Transverse colon (tissue), 4 donors: ENCODE data around the gene DOCK9. TPM values are rescaled to one million over a fixed set of nuclear protein-coding genes. Genes with fewer than 3 reads are reported as not detected.

Experiments
- DNase-seq: peaks from one replicate; pipeline ENCODE4 v3.0.0-alpha.2; 2019
- H3K27ac ChIP-seq, 4 donors: fragments of 200-600 bp; sonication (generic); 2 replicates each; pipeline ENCODE4 v1.5.1; 2016 to 2018; ENCODE audit warnings: inconsistent platforms in 4 of 4
- H3K27me3 ChIP-seq: fragments of 200-600 bp; sonication (generic); 2 replicates; pipeline ENCODE4 v1.5.1; 2017; ENCODE audit warnings: inconsistent platforms
- H3K36me3 ChIP-seq, 4 donors: fragments of 200-600 bp; sonication (generic); 2 replicates each; pipeline ENCODE4 v1.5.1; 2017 to 2019; ENCODE audit warnings: inconsistent platforms in 4 of 4
- H3K4me1 ChIP-seq, 4 donors: fragments of 200-600 bp; sonication (generic); 2 replicates each; pipeline ENCODE4 v1.5.1; 2017 to 2020; ENCODE audit warnings: inconsistent platforms in 4 of 4
- H3K4me3 ChIP-seq, 4 donors: fragments of 200-600 bp; sonication (generic); 1 replicate in 1 of 4; 2 replicates in 3 of 4; pipeline versions ENCODE4 v1.5.1 to v1.6.1; 2017 to 2019; ENCODE audit warnings: inconsistent platforms in 4 of 4
- H3K9me3 ChIP-seq, 2 donors: fragments of 200-600 bp; sonication (generic); 2 replicates each; pipeline ENCODE4 v1.5.1; 2017 to 2019; ENCODE audit warnings: inconsistent platforms in 2 of 2
- EP300 ChIP-seq: sonication (generic); formaldehyde crosslinking; IDR thresholded peaks from one replicate; pipeline ENCODE4 v1.6.1; 2017; ENCODE audit warnings: antibody characterized with exemption, low read depth
- POLR2A ChIP-seq: fragments of 450-650 bp; IDR thresholded peaks from one replicate; pipeline ENCODE4 v1.6.1; 2016; ENCODE audit warnings: antibody characterized with exemption, mild to moderate bottlenecking, moderate library complexity
- POLR2AphosphoS5 ChIP-seq, 3 donors: sonication (generic); formaldehyde crosslinking; IDR thresholded peaks; one replicate each; pipeline ENCODE4 v1.6.1; 2016; ENCODE audit warnings: antibody characterized with exemption in 3 of 3
- WGBS, 2 donors: methylation state at CpG; one replicate each; pipeline ENCODE4 v1.1.5; 2018; ENCODE audit warnings: low coverage in 1 of 2; 5-methylcytosine and 5-hydroxymethylcytosine counted together
- in situ Hi-C, 4 donors: fragments of 200-750 bp; cut with MboI; loops; one replicate each; pipeline versions ENCODE4 v1.15.0 to v1.15.1; 2017; ENCODE audit warnings: low sequenced_read_pairs in 3 of 4, low pct_ligation_motif_present in 1 of 4, low pct_unique_long_range_greater_than_20kb in 1 of 4
- intact Hi-C: fragments of 100-400 bp; cut with DNase I; formaldehyde crosslinking; loops from one replicate; pipeline ENCODE4 v1.15.1; 2023; ENCODE audit warnings: low total_unique reads
- total RNA-seq, 4 donors: library from RNA; depleted of rRNA; stranded (reverse); fragments of >200 nt; gene quantifications; one replicate each; pipeline ENCODE4 v1.1.0, GENCODE V29; 2016
- TF ChIP-seq, protein P1 (sequence below), 5 experiments: fragments of 200-600 bp in 3 of 5; fragments of 450-650 bp in 2 of 5; sonication (generic) in 3 of 5; IDR thresholded peaks; 1 replicate in 2 of 5; 2 replicates in 3 of 5; pipeline ENCODE4 v1.5.1; 2016 to 2017; ENCODE audit warnings: antibody characterized with exemption in 5 of 5, inconsistent platforms in 3 of 5, mild to moderate bottlenecking in 2 of 5, moderate library complexity in 1 of 5

Gene DOCK9
- total RNA-seq, 4 donors from 2014 or later, result 44.5 to 120 (median 71.4) TPM

- in situ Hi-C loops, result no loop called here
- Histone ChIP-seq H3K27me3 (no peaks in the 10 kb centered on the region), H3K9me3 (no peaks in the 10 kb centered on the region), H3K4me1 (peaks cover 3 to 15% (median 7%) of the 10 kb centered on the region in 4 donors), H3K27ac (no peak overlapping the region), H3K36me3 (no peaks in the 10 kb centered on the region), H3K4me3 (no peak overlapping the region)
- no peak for DNase-seq
- WGBS, 2 donors, result 100% methylated on average over 3 of the region's 3 CpGs
- TF ChIP-seq POLR2AphosphoS5 (IDR thresholded peaks at IDR 0.05) (no peak), POLR2A (no peak), EP300 (no peak)
- TF ChIP-seq, protein P1, sequence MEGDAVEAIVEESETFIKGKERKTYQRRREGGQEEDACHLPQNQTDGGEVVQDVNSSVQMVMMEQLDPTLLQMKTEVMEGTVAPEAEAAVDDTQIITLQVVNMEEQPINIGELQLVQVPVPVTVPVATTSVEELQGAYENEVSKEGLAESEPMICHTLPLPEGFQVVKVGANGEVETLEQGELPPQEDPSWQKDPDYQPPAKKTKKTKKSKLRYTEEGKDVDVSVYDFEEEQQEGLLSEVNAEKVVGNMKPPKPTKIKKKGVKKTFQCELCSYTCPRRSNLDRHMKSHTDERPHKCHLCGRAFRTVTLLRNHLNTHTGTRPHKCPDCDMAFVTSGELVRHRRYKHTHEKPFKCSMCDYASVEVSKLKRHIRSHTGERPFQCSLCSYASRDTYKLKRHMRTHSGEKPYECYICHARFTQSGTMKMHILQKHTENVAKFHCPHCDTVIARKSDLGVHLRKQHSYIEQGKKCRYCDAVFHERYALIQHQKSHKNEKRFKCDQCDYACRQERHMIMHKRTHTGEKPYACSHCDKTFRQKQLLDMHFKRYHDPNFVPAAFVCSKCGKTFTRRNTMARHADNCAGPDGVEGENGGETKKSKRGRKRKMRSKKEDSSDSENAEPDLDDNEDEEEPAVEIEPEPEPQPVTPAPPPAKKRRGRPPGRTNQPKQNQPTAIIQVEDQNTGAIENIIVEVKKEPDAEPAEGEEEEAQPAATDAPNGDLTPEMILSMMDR (IDR thresholded peaks at IDR 0.05), result no peak
- intact Hi-C loops, result no loop called here
Observed at GRCh38 chr13:98990701-98991100, 12.8 kb upstream of the DOCK9 start.

GRCh38 chr13:98989469-98990235 lies 11.8 kb upstream of the DOCK9 start:
- in situ Hi-C loops (no loop called here), intact Hi-C loops (no loop called here)
- Histone ChIP-seq H3K27me3 (no peaks in the 10 kb centered on the region), H3K27ac (no peak overlapping the region), H3K4me1 (peaks cover 3 to 15% (median 7%) of the 10 kb centered on the region in 4 donors), H3K4me3 (no peak overlapping the region), H3K9me3 (no peaks in the 10 kb centered on the region), H3K36me3 (no peaks in the 10 kb centered on the region)
- 89 to 92% methylated on average over 4 of the region's 4 CpGs for WGBS, 2 donors
- TF ChIP-seq EP300 (no peak), POLR2AphosphoS5 (IDR thresholded peaks at IDR 0.05) (no peak)
- no peak for DNase-seq

- Histone ChIP-seq H3K36me3 (no peaks in the 10 kb centered on the region), H3K27ac (no peak overlapping the region), H3K9me3 (no peaks in the 10 kb centered on the region), H3K27me3 (no peaks in the 10 kb centered on the region), H3K4me3 (no peak overlapping the region), H3K4me1 (peaks cover 3 to 14% (median 7%) of the 10 kb centered on the region in 4 donors)
- in situ Hi-C loops, result no loop called here
- DNase-seq, result no peak
- intact Hi-C loops, result no loop called here
- WGBS, 2 donors, result 79% methylated on average over 6 of the region's 6 CpGs; no CpG with 5 or more reads in 1 of the 2 donors
- no peak for TF ChIP-seq EP300
- TF ChIP-seq POLR2AphosphoS5 (IDR thresholded peaks at IDR 0.05), result no peak
- TF ChIP-seq, protein P1 (IDR thresholded peaks at IDR 0.05), result no peak
- TF ChIP-seq POLR2A, result no peak
Observed at GRCh38 chr13:98988780-98989179, 10.9 kb upstream of the DOCK9 start.

DNA sequence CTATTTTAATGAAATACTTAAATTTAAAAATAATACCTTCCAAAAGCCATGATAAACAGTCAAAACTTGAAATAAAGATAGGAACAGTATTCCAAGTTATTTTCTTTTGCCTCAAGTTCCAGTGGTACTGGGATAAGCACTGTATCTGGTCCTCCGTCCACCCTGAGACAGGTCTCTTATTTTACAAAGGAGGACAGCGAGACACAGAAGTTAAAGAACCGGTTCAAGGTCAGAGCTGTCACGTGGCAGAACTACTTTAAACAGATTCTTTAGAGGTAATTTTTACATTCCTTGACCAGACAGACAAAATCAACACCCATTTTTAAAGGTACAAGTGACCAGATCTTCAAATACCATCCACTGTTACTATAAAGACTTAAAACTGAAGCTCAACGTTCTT lies 10.4 kb upstream of the DOCK9 start:
- H3K36me3 ChIP-seq, result no peaks in the 10 kb centered on the region
- in situ Hi-C loops (no loop called here), intact Hi-C loops (no loop called here)
- 60 to 75% methylated on average over 4 to 5 of the region's 5 CpGs for WGBS, 2 donors
- TF ChIP-seq POLR2AphosphoS5 (IDR thresholded peaks at IDR 0.05) (no peak), POLR2A (no peak), EP300 (no peak)
- TF ChIP-seq, protein P1 (IDR thresholded peaks at IDR 0.05), result no peak
- H3K4me1 ChIP-seq, result peaks cover 3 to 13% (median 7%) of the 10 kb centered on the region in 4 donors
- H3K27ac ChIP-seq, result no peak overlapping the region
- H3K4me3 ChIP-seq, result no peak overlapping the region
- DNase-seq, result no peak
- H3K9me3 ChIP-seq, result no peaks in the 10 kb centered on the region
- H3K27me3 ChIP-seq, result no peaks in the 10 kb centered on the region
